Stimulated activated CD8-positive, alpha-beta memory T cell treated with anti-CD3 and anti-CD28 coated beads, Interleukin-15, amount 100 ng/mL, for 48 hours (primary cell): Measurements from ENCODE around the gene GYPB.
"Not testable (repeated sequence)": the region's sequence is repeated elsewhere in the genome, so short reads cannot be mapped to it uniquely, and the experiment has no call there.

ENCODE experiments used
- DNase-seq, 2 donors: peaks; one replicate each; pipeline ENCODE4 v3.0.0-alpha.2; 2020; ENCODE audit warnings: low read depth in 2 of 2

The GYPB gene

DNA sequence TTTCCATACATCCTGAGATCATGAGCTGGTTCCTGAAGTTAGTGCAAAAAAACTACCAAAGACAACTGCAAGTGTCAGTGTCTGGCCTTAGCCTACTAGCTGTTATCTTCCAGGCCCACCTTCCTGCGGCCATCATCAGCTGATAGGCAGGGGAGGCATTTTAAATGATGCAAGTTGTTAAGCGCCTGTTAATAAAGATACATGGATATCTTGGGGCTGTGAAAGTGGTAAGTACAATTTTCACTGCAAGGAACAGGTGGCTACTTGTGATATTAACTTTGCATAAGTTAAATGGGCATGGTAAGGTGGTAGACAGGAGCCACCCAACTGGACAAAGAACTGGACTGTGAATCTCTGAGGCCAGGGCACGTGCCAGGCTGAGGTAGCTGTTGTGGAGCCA, at the start of gene GYPB:
GYPB (minus strand) TSS at position 104 of the 400 bp plus-strand sequence; CDS start at position 11, 93 bp downstream.
- DNase-seq: not testable (repeated sequence)

DNA sequence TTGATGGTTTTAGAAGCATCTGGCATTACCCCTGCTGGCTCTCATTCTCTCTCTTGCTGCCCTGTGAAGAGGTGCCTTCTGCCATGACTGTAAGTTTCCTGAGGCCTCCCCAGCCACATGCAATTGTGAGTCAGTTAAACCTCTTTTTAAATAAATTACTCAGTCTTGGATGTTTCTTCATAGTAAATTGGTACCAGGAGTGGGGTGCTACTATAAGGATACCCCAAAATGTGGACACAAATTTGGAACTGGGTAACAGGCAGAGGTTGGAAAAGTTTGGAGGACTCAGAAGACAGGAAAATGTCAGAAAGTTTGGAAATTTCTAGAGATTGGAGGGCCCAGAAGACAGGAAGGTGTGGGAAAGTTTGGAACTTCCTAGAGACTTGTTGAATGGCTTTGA, 42.4 kb upstream of the GYPB start:
- DNase-seq: not testable (repeated sequence)

DNA sequence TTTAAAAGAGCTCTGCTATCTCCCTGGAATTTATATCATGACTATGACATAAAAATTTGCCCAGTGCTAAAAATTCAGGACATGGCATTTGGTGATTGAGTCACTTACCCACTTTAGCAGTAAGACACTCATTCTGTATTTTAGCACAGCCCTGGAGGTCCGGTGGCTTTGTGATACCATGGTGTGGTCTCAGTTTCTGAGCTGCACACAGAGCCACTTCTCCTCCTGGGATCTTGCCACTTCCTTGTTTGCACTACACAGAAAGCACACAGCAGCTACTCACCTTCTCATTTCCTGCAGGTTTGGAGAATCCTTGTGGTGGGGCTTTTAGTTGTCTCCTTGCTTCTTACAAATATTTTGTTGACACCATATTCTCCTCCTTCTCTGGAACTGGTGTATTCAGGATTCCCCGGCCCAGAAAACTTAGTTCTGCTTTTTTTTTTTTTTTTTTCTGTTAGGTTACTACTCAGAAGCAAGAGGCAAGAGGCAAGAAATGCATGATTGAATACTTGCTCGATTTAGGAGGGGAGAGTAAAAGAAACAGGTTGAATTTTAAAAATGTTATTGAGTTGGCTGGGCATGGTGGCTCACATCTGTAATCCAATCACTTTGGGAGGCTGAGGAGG, 41.2 kb upstream of the GYPB start:
- not testable (repeated sequence) for DNase-seq

DNA sequence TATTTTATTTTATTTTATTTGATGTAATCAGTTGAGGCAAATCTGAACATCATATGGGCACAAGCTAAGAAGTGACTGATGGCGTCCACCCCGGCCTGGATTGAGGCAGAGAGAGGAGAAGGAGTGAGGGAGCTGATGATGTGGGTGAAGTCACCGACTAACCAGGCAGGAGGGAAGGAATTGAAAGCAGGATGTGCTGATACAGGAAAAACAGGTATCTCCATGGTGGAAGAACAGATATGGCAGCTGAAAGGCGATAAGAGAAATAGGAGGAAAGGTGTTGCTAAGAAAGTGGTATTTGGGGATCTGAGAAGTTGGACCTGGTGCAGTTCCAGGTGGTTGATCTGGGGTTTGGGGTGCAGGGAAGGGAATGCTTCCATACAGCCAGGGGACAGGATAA, 37.6 kb upstream of the GYPB start:
- DNase-seq: no peak

DNA sequence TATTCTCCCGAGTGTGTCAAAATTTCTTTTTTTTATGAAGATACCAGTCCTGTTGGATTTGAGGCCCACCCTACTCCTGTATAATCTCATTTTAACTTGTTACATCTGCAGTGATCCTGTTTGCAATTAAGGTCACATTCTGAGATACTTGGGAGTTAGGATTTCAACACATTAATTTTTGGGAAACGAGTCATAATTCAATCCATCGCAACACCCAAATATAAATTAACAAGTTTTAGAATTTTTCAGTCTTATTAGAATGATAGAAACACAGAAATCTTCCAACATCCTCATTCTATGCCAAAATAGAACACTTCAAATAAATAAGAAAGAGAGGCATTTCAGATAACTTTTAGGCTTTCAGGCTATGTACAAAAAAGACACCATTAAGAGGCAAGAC, 36.2 kb upstream of the GYPB start:
- DNase-seq: not testable (repeated sequence)

DNA sequence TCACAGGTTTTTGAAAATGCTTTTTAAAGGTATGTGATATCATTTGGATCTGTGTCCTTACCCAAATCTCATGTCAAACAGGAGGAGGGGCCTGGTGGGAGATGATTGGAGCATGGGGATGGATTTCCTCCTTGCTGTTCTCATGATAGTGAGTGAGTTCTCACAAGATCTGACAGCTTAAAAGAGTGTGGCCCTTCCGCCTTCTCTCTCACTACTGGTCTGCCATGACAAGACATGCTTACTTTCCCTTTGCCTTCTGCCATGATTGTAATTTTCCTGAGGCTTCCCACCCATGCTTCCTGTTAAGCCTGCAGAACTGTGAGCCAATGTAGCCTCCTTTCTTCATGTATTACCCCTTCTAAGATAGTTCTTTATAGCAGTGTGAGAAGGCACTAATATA, 32.3 kb upstream of the GYPB start:
- not testable (repeated sequence) for DNase-seq

DNA sequence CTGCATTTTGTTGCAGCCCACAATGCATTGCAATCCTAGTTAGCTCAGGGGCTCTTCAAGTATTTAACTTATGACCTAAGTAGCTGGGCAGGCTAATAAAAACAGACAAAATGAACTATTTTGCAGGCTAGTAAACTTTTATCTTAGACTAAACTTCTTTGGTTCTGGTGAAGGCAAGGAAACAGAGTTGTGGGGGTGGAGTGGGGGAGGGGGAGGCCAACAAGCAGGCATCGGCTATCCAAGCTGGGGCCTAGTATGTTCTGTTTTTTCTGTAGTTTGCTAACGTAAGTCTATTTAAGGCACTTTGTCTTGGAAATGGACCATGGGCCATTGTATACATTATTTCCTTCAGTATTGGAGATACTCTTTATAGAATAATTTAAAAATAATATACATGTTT, 31.5 kb upstream of the GYPB start:
- DNase-seq: not testable (repeated sequence)

DNA sequence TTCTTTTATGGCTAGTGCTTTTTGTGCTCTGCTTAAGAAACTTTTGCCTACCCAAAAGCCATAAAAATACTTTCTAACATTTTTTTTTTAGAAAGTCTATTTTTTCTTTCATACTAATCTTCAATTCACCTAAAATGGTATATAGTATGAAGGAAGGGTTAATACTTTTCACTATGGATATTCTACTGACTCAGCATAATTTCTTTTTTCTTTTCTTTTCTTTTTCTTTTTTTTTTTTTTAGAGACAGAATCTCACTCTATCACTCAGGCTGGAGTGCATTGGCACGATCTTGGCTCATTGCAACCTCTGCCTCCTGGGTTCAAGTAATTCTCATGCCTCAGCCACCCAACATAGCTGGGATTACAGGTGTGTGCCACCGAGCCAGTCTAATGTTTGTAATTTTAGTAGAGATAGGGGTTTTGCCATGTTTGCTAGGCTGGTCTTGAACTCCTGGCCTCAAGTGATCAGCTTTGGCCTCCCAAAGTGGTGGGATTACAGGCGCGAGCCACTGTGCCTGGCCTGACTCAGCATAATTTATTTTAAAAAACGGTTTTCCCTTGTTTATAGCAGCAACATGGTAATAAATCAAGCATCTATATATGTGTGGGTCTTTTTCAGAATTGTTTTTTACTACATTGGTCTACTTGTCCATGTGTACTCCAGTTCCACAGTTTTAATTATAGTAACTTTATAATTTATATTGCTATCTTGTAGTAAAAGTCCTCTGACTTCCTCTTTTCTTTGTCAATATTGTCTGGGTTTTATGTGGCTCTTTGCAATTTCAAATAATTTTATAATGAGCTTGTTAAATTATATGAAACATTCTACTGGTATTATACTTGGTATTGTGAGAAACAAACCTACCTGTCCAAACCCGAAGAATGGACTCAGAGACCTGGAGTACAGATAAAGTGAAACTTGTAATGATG, 30.6 kb upstream of the GYPB start:
- not testable (repeated sequence) for DNase-seq

DNA sequence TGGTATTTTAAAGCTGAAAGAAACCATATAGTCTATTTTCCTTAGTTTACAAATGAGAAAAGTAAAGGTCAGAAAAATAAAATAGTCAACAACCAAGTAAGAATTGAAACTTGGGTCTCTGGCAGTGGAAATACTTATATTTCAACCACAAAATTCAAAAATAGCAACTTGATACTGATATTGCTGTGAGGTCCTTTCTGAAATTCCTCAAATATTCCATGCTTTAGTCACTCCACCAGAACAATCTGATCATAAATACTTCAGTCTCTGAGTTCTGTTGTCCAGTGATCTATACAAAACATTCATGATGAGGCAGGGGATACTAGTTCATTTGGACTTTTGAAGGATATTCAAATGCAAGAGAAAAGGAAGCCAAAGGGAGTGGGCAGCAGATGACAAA, 25.8 kb upstream of the GYPB start:
- not testable (repeated sequence) for DNase-seq

DNA sequence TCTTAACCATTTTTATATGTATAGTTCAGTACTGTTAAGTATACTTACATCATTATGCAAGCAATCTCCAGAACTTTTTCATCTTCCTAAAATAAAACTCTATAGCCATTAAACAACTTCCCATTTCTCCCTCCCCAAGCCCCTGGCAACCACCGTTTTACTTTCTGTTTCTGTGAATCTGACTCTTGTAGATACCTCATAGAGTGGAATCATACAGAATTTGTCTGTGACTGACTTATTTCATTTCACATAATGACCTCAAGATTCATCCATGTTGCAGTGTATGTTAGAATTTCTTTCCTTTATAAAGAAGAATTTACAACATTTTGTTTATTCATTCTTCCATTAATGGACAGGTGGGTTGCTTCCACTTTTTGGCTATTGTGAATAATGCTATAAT, 13.4 kb upstream of the GYPB start:
- not testable (repeated sequence) for DNase-seq

DNA sequence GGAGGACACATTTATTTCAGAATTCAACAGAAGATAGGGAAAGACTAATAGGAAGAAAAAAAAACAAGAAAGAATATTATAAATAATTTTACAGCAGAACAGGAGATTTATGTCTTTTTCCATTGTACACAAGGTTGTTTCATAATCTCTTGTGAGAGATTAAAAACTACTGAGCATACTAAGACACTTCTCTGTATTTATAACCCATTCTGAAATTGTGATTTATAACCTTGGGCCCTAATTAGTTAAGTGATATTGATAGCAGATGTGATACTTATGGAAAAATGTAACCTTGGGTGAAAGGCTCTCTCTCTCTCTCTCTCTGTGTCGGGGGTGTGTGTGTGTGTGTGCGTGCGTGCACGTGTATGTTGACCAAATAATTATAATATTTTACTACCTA, 12.7 kb upstream of the GYPB start:
- DNase-seq: not testable (repeated sequence)

DNA sequence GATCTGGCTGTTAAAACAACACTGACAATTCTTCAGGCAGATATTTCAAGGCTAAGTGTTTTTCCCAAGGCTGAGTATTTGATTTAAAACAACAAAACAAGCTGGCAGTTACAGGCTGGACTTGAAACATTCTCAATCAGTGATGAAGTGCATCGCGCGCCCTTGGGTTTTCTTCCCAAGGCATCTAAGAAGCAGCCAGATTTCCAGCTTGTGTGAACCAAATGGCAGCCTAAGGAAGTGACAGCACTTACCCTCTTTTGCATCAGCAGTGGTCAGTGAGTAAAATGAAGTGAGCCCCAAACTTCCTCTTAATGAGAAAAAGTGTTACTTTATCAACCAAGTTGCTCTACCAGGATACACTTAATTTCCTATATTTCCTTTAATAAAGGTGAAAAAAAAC, 12.2 kb upstream of the GYPB start:
- not testable (repeated sequence) for DNase-seq

DNA sequence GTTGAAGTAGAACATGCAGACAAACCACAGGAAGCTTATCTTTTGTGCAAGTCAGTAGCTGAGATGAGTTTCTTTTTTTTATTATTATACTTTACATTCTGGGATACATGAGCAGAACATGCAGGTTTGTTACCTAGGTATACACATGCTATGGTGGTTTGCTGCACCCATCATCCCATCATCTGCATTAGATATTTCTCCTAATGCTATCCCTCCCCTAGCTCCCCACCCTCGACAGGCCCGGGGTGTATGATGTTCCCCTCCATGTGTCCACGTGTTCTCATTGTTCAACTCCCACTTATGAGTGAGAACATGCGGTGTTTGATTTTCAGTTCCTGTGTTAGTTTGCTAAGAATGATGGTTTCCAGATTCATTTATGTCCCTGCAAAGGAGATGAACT, 11.5 kb upstream of the GYPB start:
- DNase-seq: not testable (repeated sequence)

DNA sequence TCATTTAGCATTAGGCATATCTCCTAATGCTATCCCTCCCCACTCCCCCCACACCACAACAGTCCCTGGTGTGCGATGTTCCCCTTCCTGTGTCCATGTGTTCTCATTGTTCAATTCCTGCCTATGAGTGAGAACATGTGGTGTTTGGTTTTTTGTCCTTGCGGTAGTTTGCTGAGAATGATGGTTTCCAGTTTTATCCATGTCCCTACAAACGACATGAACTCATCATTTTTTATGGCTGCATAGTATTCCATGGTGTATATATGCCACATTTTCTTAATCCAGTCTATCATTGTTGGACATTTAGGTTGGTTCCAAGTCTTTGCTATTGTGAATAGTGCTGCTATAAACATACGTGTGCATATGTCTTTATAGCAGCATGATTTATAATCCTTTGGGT, 7.5 kb upstream of the GYPB start:
- DNase-seq: not testable (repeated sequence)

DNA sequence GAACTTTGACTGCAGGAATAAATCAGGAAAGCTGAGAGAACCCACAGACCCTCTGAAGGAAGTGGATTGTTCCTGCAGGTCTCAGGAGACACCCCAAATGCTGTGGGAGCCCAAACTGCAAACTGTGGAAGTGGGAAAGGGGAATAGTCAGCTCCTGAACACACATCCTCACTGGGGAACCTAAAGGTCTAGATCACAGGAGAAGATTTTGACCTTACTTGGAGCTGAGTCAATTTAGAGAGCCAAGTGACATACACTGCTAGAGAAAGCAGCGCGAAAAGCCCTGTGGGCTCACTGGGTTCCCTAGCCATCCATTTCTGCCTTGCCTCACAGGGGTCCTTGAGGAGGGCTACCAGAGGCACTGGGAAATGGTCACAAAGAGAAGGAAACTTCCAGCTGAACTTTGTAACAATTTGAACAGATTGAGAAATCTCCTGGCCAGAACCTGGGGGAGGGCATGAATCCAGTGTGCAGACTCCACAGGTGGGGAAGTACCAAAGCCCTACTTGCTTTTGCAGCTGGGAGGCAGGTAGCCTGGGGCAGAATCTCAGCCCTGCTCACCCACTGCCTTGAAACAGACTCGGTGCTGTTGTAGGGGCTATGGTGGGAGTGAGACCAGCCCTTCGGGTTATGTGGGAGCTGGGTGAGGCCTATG, 5.3 kb upstream of the GYPB start:
- DNase-seq: not testable (repeated sequence)

DNA sequence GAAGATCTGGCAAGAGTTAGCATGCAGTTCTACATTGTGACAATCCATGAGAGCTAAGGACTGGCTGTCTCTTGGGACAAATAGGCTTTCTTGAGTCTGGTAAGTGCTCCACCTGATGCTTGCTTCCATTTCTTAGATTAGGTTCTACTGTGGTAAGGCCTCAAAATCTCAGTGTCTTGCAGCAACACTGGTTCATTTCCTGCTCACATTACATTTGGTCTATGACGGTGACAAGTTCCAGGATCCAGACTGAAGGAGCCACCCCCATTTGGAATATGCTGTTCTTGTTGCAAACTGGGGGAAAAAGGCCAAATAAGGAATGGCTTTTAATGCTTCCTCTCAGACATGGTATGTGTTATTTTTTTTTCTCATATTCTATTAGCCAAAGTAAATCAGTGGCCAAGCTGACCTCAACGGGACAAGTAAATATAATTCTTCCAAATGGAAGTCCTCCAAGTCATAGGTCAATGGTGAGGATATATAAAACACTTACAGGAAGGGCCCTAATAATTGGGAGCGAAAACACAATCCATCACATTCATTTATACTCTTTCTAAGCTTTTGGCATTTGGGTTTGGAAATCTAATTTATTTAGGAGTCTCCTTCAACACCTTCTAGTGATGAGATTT, 3.7 kb upstream of the GYPB start:
- not testable (repeated sequence) for DNase-seq

DNA sequence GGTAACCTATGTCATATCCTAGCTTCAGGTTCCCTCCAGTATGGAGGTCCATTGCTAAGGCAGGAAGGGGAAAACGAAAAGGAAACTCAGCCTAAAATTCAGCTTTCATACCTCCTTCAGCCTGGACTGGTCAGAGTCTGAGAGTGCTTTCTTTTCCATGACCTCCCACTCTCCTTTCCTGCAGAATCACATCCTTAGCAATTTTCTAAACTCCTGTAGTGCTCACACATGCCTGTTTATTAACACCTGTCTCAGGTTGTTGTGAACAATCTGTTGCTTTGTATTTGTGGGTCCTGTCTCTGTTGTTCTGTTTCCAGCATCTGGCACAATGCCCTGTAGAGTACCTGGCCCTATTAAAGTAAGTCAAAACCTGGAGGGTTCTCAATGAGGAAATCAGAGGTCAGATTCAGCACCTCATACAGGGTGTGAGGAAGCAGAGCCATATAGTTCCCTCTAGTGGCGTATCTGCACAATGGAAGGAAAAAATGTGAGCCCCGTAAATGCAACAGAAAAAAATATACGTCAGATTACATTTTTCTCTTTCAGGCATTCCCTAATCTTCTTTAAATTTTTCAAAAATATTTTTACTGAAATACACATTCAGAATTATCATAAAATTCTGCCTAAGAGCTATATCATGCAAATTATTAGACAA, 2.3 kb upstream of the GYPB start:
- DNase-seq: not testable (repeated sequence)

DNA sequence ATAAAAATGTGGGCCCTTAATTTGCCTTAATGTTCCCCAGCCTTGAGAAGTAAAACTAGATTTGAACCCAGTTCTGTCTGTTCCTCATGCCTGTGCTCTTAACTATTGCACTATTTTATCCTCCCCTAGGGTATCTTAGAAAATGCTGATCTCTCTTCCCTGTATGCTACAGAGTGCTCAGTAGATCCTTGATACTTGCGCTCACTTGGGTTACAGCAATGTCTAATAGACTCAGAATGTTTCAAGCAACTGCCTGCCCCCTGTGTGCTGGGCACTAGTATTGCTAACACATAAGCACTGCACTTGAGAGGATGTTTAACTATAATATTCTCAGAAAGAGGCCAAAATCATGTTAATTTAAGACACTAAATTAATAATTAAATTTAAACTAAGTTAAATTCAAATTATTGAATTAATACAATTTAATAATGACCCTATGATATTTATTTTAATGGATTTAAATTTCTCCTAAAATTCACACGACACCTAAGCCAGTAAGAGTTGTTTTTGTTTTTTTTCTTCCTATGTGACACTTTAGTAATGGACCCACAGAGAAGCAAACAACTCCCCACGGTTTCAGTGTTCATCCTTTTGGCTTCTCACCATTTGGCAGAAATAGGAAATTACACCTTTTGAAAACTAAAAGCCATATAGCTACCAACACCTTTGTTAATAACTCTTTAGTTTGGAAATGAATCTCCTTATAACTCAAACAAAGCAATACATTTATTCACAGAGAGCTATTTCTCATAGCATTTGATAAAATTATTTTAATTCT, 768 bp downstream of the GYPB start:
- DNase-seq: not testable (repeated sequence)

DNA sequence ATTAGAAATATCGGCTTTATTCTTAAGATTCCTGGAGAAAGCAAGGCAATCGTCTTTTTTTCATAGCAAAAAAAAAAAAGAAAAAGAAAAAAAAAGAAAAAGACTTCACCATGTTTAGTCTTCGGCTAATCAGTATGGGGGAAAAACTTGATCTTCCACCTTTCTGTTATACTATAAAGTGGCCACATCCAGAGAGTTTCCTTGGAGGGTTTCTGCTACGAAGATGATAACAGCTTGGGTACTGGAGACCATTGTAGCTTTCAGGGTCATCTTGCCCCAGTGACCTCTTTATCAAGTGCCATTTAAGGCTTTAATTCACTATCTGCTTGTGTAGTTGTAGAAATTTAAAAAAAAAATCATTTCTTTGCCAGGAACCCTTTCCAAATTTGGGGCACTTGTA, 1.9 kb downstream of the GYPB start:
- DNase-seq: not testable (repeated sequence)

DNA sequence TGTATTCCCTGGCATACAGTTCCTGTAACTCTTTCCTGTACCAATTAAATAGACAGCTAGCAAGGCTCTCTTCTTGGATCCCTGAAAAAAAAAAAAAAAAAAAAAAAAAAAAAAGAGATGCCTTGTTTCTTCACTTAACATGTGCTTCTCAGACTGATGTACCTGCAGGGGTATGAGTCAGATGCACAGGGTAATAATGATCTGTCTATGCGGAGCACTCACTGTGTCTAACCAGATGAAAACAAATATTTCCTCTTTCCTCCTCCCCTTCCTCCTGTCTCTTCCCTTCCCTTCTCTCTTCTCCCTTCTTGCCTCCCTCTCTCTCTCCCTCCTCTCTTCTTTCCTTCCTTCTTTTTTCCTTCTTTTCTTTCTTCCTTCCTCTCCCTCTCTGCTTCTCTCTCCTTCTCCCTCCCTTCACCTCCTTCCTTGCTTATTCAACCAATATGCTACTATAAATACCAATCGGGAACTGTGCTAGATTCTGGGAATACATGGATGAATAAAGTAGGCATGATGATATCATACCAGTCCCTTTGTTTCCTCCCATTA, 3.0 kb downstream of the GYPB start:
- not testable (repeated sequence) for DNase-seq
